HepG2 (cell line): ENCODE measurements around the gene CELF2. TPM values are rescaled to one million over a fixed set of nuclear protein-coding genes. Genes with fewer than 3 reads are reported as not detected.

Experiments
- ATAC-seq: fragments of 200-7000 bp; cut with Tn5 transposase; 3 replicates; pipeline ENCODE4 v1.9.1; 2020; ENCODE audit warnings: mild to moderate bottlenecking, moderate library complexity
- BruUV-seq: library from RNA; stranded (reverse); fragments of 400-500 nt; replicated peaks from 2 replicates; lab custom pipeline; 2021; lab: Mats Ljungman, UMichigan
- CTCF ChIA-PET: fragments of 300-600 bp; formaldehyde crosslinking; extraction: SDS; loops from one replicate; lab custom pipeline; 2021; ENCODE audit warnings: low total read pairs, inconsistent platforms, low intra/inter-chr PET ratio; lab: Yijun Ruan, JAX
- POLR2A ChIA-PET: fragments of 350-600 bp; sonication (Branson Sonifier 250); formaldehyde crosslinking; loops from one replicate; lab custom pipeline; 2020; ENCODE audit warnings: antibody characterized with exemption, inconsistent platforms; lab: Yijun Ruan, JAX
- DNase-seq: peaks from one replicate; pipeline ENCODE4 v3.0.0-alpha.2; 2015; ENCODE audit warnings: low spot score
- FAIRE-seq: peaks from 3 replicates; lab custom pipeline; 2011; peaks lifted over from hg19 to GRCh38; lab: Jason Lieb, UNC
- H2AFZ ChIP-seq: one replicate; pipeline ENCODE4 v1.6.1; 2011; ENCODE audit warnings: low read length, inconsistent platforms
- H3K27ac ChIP-seq: fragments of 300-600 bp; 3 replicates; pipeline ENCODE4 v1.8.0; 2011; ENCODE audit warnings: mixed run types, mild to moderate bottlenecking, mixed read lengths, low read length, inconsistent platforms; ENCODE audit not compliant: insufficient read depth; ENCODE audit errors: extremely low read length
- H3K27me3 ChIP-seq, 2 experiments: fragments of 200-600 bp in 1 of 2; 2 replicates in 1 of 2; 3 replicates in 1 of 2; pipeline versions ENCODE4 v1.6.0 to v1.8.0; 2011; ENCODE audit warnings: low read length in 2 of 2, mild to moderate bottlenecking in 2 of 2, moderate library complexity in 2 of 2, inconsistent platforms in 1 of 2; ENCODE audit not compliant: insufficient read depth in 2 of 2, control insufficient read depth in 1 of 2
- H3K36me3 ChIP-seq, 2 experiments: fragments of 200-600 bp in 1 of 2; replicated peaks in 1 of 2; 2 replicates in 1 of 2; 3 replicates in 1 of 2; pipeline versions ENCODE4 v1.5.1 to v1.8.0; 2011; ENCODE audit warnings: low read length in 2 of 2, inconsistent platforms in 1 of 2; ENCODE audit not compliant: insufficient read depth in 2 of 2, control insufficient read depth in 1 of 2
- H3K4me1 ChIP-seq: 2 replicates; pipeline ENCODE4 v1.5.1; 2012; ENCODE audit warnings: low read length, inconsistent platforms; ENCODE audit not compliant: insufficient read depth
- H3K4me2 ChIP-seq: 2 replicates; pipeline ENCODE4 v1.6.0; 2011; ENCODE audit warnings: low read depth, low read length, inconsistent platforms
- H3K4me3 ChIP-seq, 3 experiments: fragments of 200-600 bp in 1 of 3; sonication (generic), shearing (Covaris generic) in 1 of 3; replicated peaks in 1 of 3; 2 replicates each; pipeline ENCODE4 v1.5.1; 2011 to 2016; ENCODE audit warnings: low read length in 3 of 3, inconsistent platforms in 2 of 3, low read depth in 2 of 3, mild to moderate bottlenecking in 2 of 3, control low read depth in 1 of 3, mixed read lengths in 1 of 3; ENCODE audit not compliant: insufficient read depth in 1 of 3
- H3K79me2 ChIP-seq: one replicate; pipeline ENCODE4 v1.6.1; 2011; ENCODE audit warnings: low read length, inconsistent platforms; ENCODE audit not compliant: insufficient read depth
- H3K9ac ChIP-seq: 2 replicates; pipeline ENCODE4 v1.6.0; 2011; ENCODE audit warnings: mild to moderate bottlenecking, low read depth, low read length, inconsistent platforms; ENCODE audit not compliant: insufficient read depth
- H3K9me3 ChIP-seq: 2 replicates; pipeline ENCODE4 v1.5.1; 2012; ENCODE audit warnings: mild to moderate bottlenecking, low read length
- H4K20me1 ChIP-seq: 2 replicates; pipeline ENCODE4 v1.6.0; 2011; ENCODE audit warnings: inconsistent platforms, mild to moderate bottlenecking, low read length, moderate library complexity; ENCODE audit not compliant: insufficient read depth
- ETS1 ChIP-seq: sonication (generic); formaldehyde crosslinking; IDR thresholded peaks from 2 replicates; pipeline ENCODE4 v1.4.0; 2020; ENCODE audit warnings: missing genetic modification reagents
- FOXM1 ChIP-seq: sonication (generic); formaldehyde crosslinking; IDR thresholded peaks from 2 replicates; pipeline ENCODE4 v1.5.0; 2020; ENCODE audit warnings: missing genetic modification reagents
- HNF4A ChIP-seq: sonication (generic); formaldehyde crosslinking; IDR thresholded peaks from 2 replicates; pipeline ENCODE4 v1.4.0; 2020; ENCODE audit warnings: missing genetic modification reagents
- HOXA9 ChIP-seq: sonication (generic); formaldehyde crosslinking; IDR thresholded peaks from 2 replicates; pipeline ENCODE4 v1.8.1; 2022; ENCODE audit warnings: missing genetic modification reagents, mild to moderate bottlenecking, moderate library complexity, borderline replicate concordance
- ISL2 ChIP-seq: sonication (generic); formaldehyde crosslinking; IDR thresholded peaks from 2 replicates; pipeline ENCODE4 v1.5.0; 2020; ENCODE audit warnings: missing genetic modification reagents
- RELA ChIP-seq: sonication (generic); formaldehyde crosslinking; IDR thresholded peaks from 2 replicates; pipeline ENCODE4 v1.4.0; 2020; ENCODE audit warnings: missing genetic modification reagents
- TIGD3 ChIP-seq: sonication (generic); formaldehyde crosslinking; IDR thresholded peaks from 2 replicates; pipeline ENCODE4 v1.5.1; 2020; ENCODE audit warnings: mild to moderate bottlenecking, missing genetic modification reagents, borderline replicate concordance
- ZGPAT ChIP-seq: IDR thresholded peaks from 2 replicates; pipeline ENCODE4 v1.6.1; 2016; ENCODE audit warnings: mild to moderate bottlenecking
- ZNF251 ChIP-seq: sonication (generic); formaldehyde crosslinking; IDR thresholded peaks from 2 replicates; pipeline ENCODE4 v1.9.0; 2021; ENCODE audit warnings: mild to moderate bottlenecking, missing genetic modification reagents
- ZNF333 ChIP-seq: sonication (generic); formaldehyde crosslinking; IDR thresholded peaks from 2 replicates; pipeline ENCODE4 v1.4.0; 2020; ENCODE audit warnings: mild to moderate bottlenecking, missing genetic modification reagents, borderline replicate concordance
- ZNF468 ChIP-seq: sonication (generic); formaldehyde crosslinking; IDR thresholded peaks from 2 replicates; pipeline ENCODE4 v1.8.0; 2022; ENCODE audit warnings: mild to moderate bottlenecking, moderate library complexity, missing genetic modification reagents
- ZNF672 ChIP-seq: sonication (generic); formaldehyde crosslinking; IDR thresholded peaks from 2 replicates; pipeline ENCODE4 v1.8.1; 2022; ENCODE audit warnings: missing genetic modification reagents
- ZNF766 ChIP-seq: sonication (generic); formaldehyde crosslinking; IDR thresholded peaks from 2 replicates; pipeline ENCODE4 v1.5.0; 2020; ENCODE audit warnings: missing genetic modification reagents, borderline replicate concordance
- WGBS: methylation state at CpG from one replicate; pipeline ENCODE4 v1.1.6; 2017; ENCODE audit warnings: low lambda C conversion rate; 5-methylcytosine and 5-hydroxymethylcytosine counted together
- in situ Hi-C: cut with HindIII; loops from 2 replicates; pipeline ENCODE4 v1.10.0; 2017; ENCODE audit warnings: low pct_unique_long_range_greater_than_20kb; ENCODE audit not compliant: extremely low pct_ligation_motif_present
- intact Hi-C: fragments of 100-400 bp; cut with micrococcal nuclease; formaldehyde crosslinking; loops from one replicate; pipeline ENCODE4 v1.10.0; 2022; ENCODE audit not compliant: unreplicated experiment
- polyA plus RNA-seq, 8 experiments: library from polyadenylated mRNA; depleted of rRNA in 3 of 8; stranded (reverse) in 7 of 8; unstranded in 1 of 8; fragments of >200 nt; fragmentation: Illumina TruSeq in 4 of 8; extraction: Trizol in 4 of 8; gene quantifications; 2 replicates each; pipeline versions ENCODE4 v1.2.1 to v1.2.3, GENCODE V29; 2011 to 2016; ENCODE audit warnings: low read depth in 4 of 8, missing spikeins in 1 of 8, mixed read lengths in 1 of 8; ENCODE audit not compliant: insufficient read depth in 1 of 8
- total RNA-seq, 5 experiments: library from RNA; depleted of rRNA; stranded (reverse); fragments of >200 nt; fragmentation: Illumina TruSeq; extraction: Trizol; gene quantifications; 2 replicates each; pipeline ENCODE4 v1.2.3, GENCODE V29; 2016; ENCODE audit warnings: low read depth in 1 of 5
- TF ChIP-seq, protein P1 (sequence below): sonication (generic); formaldehyde crosslinking; IDR thresholded peaks from 2 replicates; pipeline ENCODE4 v1.9.0; 2021; ENCODE audit warnings: missing genetic modification reagents, mild to moderate bottlenecking, borderline replicate concordance

CELF2 gene
- total and polyA plus RNA-seq, 2 of the 13 experiments (the other 11 are each of a cell fraction or from before 2014, with no cell fraction given): not detected

DNA sequence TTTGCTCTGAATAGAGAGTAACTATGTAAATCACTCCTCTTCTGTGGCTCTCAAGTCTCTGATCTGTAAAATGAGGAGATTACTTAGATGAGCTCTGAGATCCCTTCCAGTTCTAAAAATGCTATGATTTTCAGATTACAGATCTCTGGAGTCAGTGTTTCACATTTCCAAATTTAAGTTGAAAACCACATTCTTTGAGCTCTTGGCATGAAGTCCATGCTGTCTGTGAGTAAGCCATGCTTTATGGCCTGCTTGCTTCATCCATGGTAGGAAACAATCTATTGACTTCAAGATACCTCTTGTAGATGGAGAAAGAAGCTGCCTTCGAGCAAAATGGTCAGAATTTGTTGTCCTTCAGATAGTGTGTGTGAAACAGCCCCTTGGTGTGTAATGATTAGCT lies 64.9 kb downstream of the CELF2 start:
- Histone ChIP-seq H3K9me3 (no peaks in the 10 kb centered on the region), H3K27me3 (no peaks in the 10 kb centered on the region), H3K4me1 (no peaks in the 10 kb centered on the region), H3K9ac (no peak overlapping the region), H3K4me3 (no peak overlapping the region), H4K20me1 (no peaks in the 10 kb centered on the region), H2AFZ (no peak overlapping the region), H3K36me3 (no peaks in the 10 kb centered on the region), H3K4me2 (no peak overlapping the region), H3K27ac (no peak overlapping the region)
- no TSS peak for BruUV-seq
- WGBS: 0% methylated on average over 1 of the region's 1 CpG
- ChIA-PET CTCF (no interaction called here), POLR2A (no interaction called here)
- DNase-seq: no peak
- in situ Hi-C loops: no loop called here
- no peak for ATAC-seq
- TF ChIP-seq ZNF468 (CRISPR knock-in tag): no peak
- TF ChIP-seq, all 625 proteins: peak for 0
- intact Hi-C loops: no loop called here
- no peaks in the 10 kb centered on the region for H3K79me2 ChIP-seq
- no peak for FAIRE-seq

DNA sequence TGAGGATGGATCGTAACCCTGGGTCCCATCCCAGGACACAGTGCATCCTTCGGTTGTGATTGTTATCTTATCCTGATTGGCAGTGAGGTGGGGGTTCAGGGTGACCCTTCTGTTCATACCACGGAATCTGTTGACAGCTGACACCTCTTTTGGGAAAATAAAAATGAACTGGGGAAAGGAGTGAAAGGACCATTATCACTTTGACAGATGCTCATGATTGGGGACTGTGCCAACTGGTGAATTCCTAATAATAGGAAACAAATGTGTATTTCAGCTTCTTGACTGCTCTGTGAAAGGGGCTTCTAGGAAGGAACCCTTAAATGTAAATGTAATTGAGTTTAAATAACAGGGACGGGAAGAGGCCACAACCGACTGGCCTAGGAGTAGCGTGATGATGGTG lies 65.4 kb downstream of the CELF2 start:
- H3K27ac ChIP-seq: no peak overlapping the region
- no peaks in the 10 kb centered on the region for H4K20me1 ChIP-seq
- ATAC-seq (no peak), DNase-seq (no peak), FAIRE-seq (no peak)
- no peak overlapping the region for H3K4me2 ChIP-seq
- in situ Hi-C loops (no loop called here), intact Hi-C loops (no loop called here)
- H3K4me3 ChIP-seq: no peak overlapping the region
- CTCF ChIA-PET: no interaction called here
- H3K4me1 ChIP-seq: no peaks in the 10 kb centered on the region
- BruUV-seq: no TSS peak
- 1% methylated on average over 6 of the region's 6 CpGs for WGBS
- H3K79me2 ChIP-seq: no peaks in the 10 kb centered on the region
- H3K9me3 ChIP-seq: no peaks in the 10 kb centered on the region
- POLR2A ChIA-PET: no interaction called here
- H2AFZ ChIP-seq: no peak overlapping the region
- H3K27me3 ChIP-seq: no peaks in the 10 kb centered on the region
- no peak overlapping the region for H3K9ac ChIP-seq
- no peaks in the 10 kb centered on the region for H3K36me3 ChIP-seq
- TF ChIP-seq HOXA9 (CRISPR knock-in tag) (no peak), RELA (CRISPR knock-in tag) (no peak), ZNF766 (CRISPR knock-in tag) (no peak), ZGPAT (CRISPR knock-in tag) (no peak), HNF4A (CRISPR knock-in tag) (no peak), TIGD3 (CRISPR knock-in tag) (no peak), ZNF251 (CRISPR knock-in tag) (no peak), ZNF672 (no peak), FOXM1 (CRISPR knock-in tag) (no peak), ETS1 (CRISPR knock-in tag) (no peak), ZNF333 (CRISPR knock-in tag) (no peak), ISL2 (CRISPR knock-in tag) (no peak)
- TF ChIP-seq, protein P1, sequence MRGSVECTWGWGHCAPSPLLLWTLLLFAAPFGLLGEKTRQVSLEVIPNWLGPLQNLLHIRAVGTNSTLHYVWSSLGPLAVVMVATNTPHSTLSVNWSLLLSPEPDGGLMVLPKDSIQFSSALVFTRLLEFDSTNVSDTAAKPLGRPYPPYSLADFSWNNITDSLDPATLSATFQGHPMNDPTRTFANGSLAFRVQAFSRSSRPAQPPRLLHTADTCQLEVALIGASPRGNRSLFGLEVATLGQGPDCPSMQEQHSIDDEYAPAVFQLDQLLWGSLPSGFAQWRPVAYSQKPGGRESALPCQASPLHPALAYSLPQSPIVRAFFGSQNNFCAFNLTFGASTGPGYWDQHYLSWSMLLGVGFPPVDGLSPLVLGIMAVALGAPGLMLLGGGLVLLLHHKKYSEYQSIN: no peak
